ENCODE measurements around the gene EDIL3. TPM values are rescaled to one million over a fixed set of nuclear protein-coding genes. Genes with fewer than 3 reads are reported as not detected.
A peak's percentile ranks its signal among the peaks of the same experiment; 100 is the strongest.

EDIL3 gene
- total and polyA plus RNA-seq, 2 donors (not counting 1 experiment from before 2014, with no cell fraction given), result 12.1 to 149 TPM

DNA sequence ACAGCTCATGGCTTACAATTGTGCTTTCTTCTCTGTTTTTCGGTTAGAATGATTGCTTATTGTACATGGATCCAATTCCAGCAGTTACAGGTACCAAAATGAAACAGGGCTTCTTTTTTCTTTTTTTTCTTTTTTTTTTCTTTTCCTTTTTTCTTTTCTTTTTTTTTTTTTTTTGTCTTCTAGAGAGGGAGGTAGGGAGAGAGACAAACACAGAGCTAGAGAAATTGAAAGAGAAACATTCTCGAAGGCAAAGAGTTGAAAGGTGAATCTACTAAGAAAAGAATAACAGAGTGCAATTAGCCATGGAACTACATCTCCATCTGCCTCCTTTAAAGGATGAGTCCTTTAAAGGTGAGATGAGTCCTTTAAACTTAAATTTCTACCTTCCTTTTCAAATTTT, 1.0 kb upstream of the EDIL3 start:
- no peaks in the 10 kb centered on the region for H3K36me3 ChIP-seq (ENCODE audit: control insufficient read depth, insufficient read depth, low read length)
- H3K79me2 ChIP-seq (ENCODE audit: control insufficient read depth, insufficient read depth, low read length), result peaks cover 5% of the 10 kb centered on the region
- H3K9ac ChIP-seq (ENCODE audit: insufficient read depth, low read length), result no peak overlapping the region
- peak overlapping the region; percentile 78 for H3K4me2 ChIP-seq (ENCODE audit: extremely low read depth, insufficient read depth, low read length)
- peaks cover 7% of the 10 kb centered on the region for H3K27me3 ChIP-seq (ENCODE audit: control insufficient read depth, insufficient read depth, low read length)
- DNase-seq (ENCODE audit: low read depth in 2 of 2), result no peak
- no peaks in the 10 kb centered on the region for H3K4me1 ChIP-seq (ENCODE audit: control insufficient read depth, extremely low read depth, insufficient read depth, low read length)
- no peaks in the 10 kb centered on the region for H4K20me1 ChIP-seq (ENCODE audit: control insufficient read depth, extremely low read depth, insufficient read depth, low read length)
- TF ChIP-seq, protein P1, sequence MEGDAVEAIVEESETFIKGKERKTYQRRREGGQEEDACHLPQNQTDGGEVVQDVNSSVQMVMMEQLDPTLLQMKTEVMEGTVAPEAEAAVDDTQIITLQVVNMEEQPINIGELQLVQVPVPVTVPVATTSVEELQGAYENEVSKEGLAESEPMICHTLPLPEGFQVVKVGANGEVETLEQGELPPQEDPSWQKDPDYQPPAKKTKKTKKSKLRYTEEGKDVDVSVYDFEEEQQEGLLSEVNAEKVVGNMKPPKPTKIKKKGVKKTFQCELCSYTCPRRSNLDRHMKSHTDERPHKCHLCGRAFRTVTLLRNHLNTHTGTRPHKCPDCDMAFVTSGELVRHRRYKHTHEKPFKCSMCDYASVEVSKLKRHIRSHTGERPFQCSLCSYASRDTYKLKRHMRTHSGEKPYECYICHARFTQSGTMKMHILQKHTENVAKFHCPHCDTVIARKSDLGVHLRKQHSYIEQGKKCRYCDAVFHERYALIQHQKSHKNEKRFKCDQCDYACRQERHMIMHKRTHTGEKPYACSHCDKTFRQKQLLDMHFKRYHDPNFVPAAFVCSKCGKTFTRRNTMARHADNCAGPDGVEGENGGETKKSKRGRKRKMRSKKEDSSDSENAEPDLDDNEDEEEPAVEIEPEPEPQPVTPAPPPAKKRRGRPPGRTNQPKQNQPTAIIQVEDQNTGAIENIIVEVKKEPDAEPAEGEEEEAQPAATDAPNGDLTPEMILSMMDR (conservative IDR thresholded peaks at IDR 0.05 in 1 of 2, IDR thresholded peaks at IDR 0.05 in 1 of 2; ENCODE audit: low read depth in 1 of 2, low read length in 2 of 2), result no peak
- TF ChIP-seq EZH2 (IDR thresholded peaks at IDR 0.05; ENCODE audit: low read length, missing control alignments), result no peak
- no peak overlapping the region for H3K27ac ChIP-seq (ENCODE audit: insufficient read depth, low read length)
- peak overlapping the region in 2 of 4 experiments; percentile 40 to 69 for H3K4me3 ChIP-seq (replicated peaks in 1 of 4; ENCODE audit: control extremely low read depth in 1 of 4, insufficient read depth in 1 of 4, low read depth in 3 of 4, low read length in 4 of 4)
- H3K9me3 ChIP-seq (ENCODE audit: control insufficient read depth, insufficient read depth, low read depth, low read length), result no peaks in the 10 kb centered on the region
- H2AFZ ChIP-seq (ENCODE audit: low read length), result no peak overlapping the region

DNA sequence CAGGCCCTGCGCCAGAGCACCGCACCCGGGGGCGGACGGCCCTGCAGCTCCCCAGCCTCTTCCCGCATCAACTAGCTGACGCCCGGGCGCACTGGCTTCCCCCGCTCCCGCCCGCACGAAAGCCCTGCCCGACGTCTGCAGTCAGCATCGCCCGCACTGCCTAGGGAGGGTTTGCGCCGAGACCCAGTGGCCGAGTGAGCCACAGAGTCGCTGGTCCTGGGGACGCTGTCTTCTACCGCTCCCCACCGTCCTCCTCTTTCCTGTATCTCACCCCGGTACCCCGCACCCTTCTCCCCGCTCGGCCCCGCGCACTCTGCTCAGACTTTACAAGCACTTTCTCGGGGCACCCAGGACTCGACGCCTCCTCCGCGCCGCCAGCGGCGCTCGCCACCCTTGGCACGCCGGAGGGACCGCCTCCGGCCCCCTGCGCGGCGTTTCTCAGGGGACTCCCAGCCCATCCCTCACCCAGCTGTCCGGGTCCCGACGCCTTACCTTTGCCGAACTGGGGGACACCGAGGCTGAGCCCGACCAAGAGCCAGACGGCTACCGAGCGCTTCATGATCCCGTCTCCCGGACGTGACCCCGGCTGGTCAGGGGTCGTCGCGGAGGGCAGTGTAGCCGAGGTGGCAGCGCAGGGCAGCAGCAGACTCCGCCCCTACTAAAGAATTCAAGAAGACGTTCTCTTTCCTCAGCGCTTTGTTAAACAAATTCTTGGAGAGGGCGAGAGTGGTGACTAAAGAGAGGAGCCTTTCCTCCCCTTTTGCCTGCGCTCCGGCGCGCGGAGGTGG, 670 bp downstream of the EDIL3 start:
- DNase-seq (ENCODE audit: low read depth in 2 of 2), result peak; percentile 53 to 71
- Histone ChIP-seq H3K9me3 (ENCODE audit: control insufficient read depth, insufficient read depth, low read depth, low read length) (no peaks in the 10 kb centered on the region), H3K4me3 (replicated peaks in 1 of 4; ENCODE audit: control extremely low read depth in 1 of 4, insufficient read depth in 1 of 4, low read depth in 3 of 4, low read length in 4 of 4) (peak overlapping the region; percentile 30 to 69 (median 62)), H3K9ac (ENCODE audit: insufficient read depth, low read length) (peak overlapping the region; percentile 65), H3K79me2 (ENCODE audit: control insufficient read depth, insufficient read depth, low read length) (peaks cover 5% of the 10 kb centered on the region), H4K20me1 (ENCODE audit: control insufficient read depth, extremely low read depth, insufficient read depth, low read length) (no peaks in the 10 kb centered on the region), H3K4me1 (ENCODE audit: control insufficient read depth, extremely low read depth, insufficient read depth, low read length) (no peaks in the 10 kb centered on the region), H3K27ac (ENCODE audit: insufficient read depth, low read length) (peak overlapping the region; percentile 7), H2AFZ (ENCODE audit: low read length) (peak overlapping the region; percentile 25), H3K4me2 (ENCODE audit: extremely low read depth, insufficient read depth, low read length) (peak overlapping the region; percentile 70), H3K27me3 (ENCODE audit: control insufficient read depth, insufficient read depth, low read length) (peaks cover 7% of the 10 kb centered on the region), H3K36me3 (ENCODE audit: control insufficient read depth, insufficient read depth, low read length) (no peaks in the 10 kb centered on the region)
- no peak for TF ChIP-seq EZH2 (IDR thresholded peaks at IDR 0.05; ENCODE audit: low read length, missing control alignments)
- TF ChIP-seq, protein P1 (conservative IDR thresholded peaks at IDR 0.05 in 1 of 2, IDR thresholded peaks at IDR 0.05 in 1 of 2; ENCODE audit: low read depth in 1 of 2, low read length in 2 of 2), result no peak

DNA sequence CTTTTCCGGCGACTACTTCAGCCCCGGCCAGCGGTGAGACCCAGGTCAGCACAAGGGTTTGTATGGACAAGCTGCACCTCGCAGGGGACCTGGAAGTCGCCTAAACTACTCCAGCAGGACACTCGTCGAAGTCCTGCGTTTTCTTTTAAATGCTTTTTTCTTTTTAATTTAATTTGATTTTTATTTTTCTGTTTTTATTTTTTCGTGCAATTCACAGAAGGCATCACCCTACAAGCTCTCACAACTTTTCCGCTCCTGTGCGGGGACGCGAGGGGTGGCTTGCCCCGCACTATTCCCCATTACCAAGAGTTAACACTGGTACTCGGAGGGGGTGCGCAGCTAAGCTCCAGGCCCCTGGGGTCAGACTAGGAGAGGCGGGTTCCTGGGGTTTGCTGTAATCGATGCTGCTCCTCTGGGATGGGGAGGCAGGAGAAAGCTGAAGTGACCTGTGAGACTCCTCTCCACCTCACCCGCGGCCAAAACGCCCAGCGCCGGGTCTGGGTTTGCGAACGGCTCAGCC, 1.3 kb downstream of the EDIL3 start:
- Histone ChIP-seq H3K9me3 (ENCODE audit: control insufficient read depth, insufficient read depth, low read depth, low read length) (no peaks in the 10 kb centered on the region), H3K36me3 (ENCODE audit: control insufficient read depth, insufficient read depth, low read length) (no peaks in the 10 kb centered on the region), H3K9ac (ENCODE audit: insufficient read depth, low read length) (peak overlapping the region; percentile 65), H3K4me2 (ENCODE audit: extremely low read depth, insufficient read depth, low read length) (peak overlapping the region; percentile 70), H3K27ac (ENCODE audit: insufficient read depth, low read length) (peak overlapping the region; percentile 7), H4K20me1 (ENCODE audit: control insufficient read depth, extremely low read depth, insufficient read depth, low read length) (no peaks in the 10 kb centered on the region), H3K79me2 (ENCODE audit: control insufficient read depth, insufficient read depth, low read length) (peaks cover 5% of the 10 kb centered on the region), H3K27me3 (ENCODE audit: control insufficient read depth, insufficient read depth, low read length) (peaks cover 7% of the 10 kb centered on the region), H2AFZ (ENCODE audit: low read length) (no peak overlapping the region), H3K4me1 (ENCODE audit: control insufficient read depth, extremely low read depth, insufficient read depth, low read length) (no peaks in the 10 kb centered on the region), H3K4me3 (replicated peaks in 1 of 4; ENCODE audit: control extremely low read depth in 1 of 4, insufficient read depth in 1 of 4, low read depth in 3 of 4, low read length in 4 of 4) (peak overlapping the region; percentile 30 to 69 (median 62))
- TF ChIP-seq, protein P1 (conservative IDR thresholded peaks at IDR 0.05 in 1 of 2, IDR thresholded peaks at IDR 0.05 in 1 of 2; ENCODE audit: low read depth in 1 of 2, low read length in 2 of 2), result no peak
- no peak for TF ChIP-seq EZH2 (IDR thresholded peaks at IDR 0.05; ENCODE audit: low read length, missing control alignments)
- DNase-seq (ENCODE audit: low read depth in 2 of 2), result no peak

All from fibroblast of lung (primary cell).